K562 (cell line): ENCODE measurements around the gene VIPR1. TPM values are rescaled to one million over a fixed set of nuclear protein-coding genes. Genes with fewer than 3 reads are reported as not detected.
A peak's percentile ranks its signal among the peaks of the same experiment; 100 is the strongest.

Experiments
- ATAC-seq: fragments of 200-7000 bp; cut with Tn5 transposase; 3 replicates; pipeline ENCODE4 v1.9.1; 2020; ENCODE audit warnings: moderate library complexity
- BruUV-seq: library from RNA; stranded (reverse); fragments of 400-500 nt; replicated peaks from 2 replicates; lab custom pipeline; 2021; lab: Mats Ljungman, UMichigan
- CTCF ChIA-PET: fragments of 300-600 bp; formaldehyde crosslinking; extraction: SDS; loops from one replicate; lab custom pipeline; 2021; ENCODE audit warnings: low intra/inter-chr PET ratio; lab: Yijun Ruan, JAX
- POLR2A ChIA-PET: fragments of 300-600, 350-650 bp; sonication (Branson Sonifier 250); formaldehyde crosslinking; extraction: SDS; loops from one replicate; lab custom pipeline; 2021; ENCODE audit warnings: antibody characterized with exemption, inconsistent platforms; lab: Yijun Ruan, JAX
- DNase-seq, 4 experiments: peaks; one replicate each; pipeline versions ENCODE4 v3.0.0 to v3.0.0-alpha.2; 2011 to 2018; ENCODE audit warnings: low spot score in 3 of 4, mixed read lengths in 3 of 4; ENCODE audit errors: extremely low read depth in 1 of 4
- FAIRE-seq: peaks from 2 replicates; lab custom pipeline; 2011; peaks lifted over from hg19 to GRCh38; lab: Jason Lieb, UNC
- H2AFZ ChIP-seq: 2 replicates; pipeline ENCODE4 v1.6.0; 2011; ENCODE audit warnings: low read depth, low read length, control low read depth, inconsistent platforms
- H3K27ac ChIP-seq: fragments of 200-600 bp; 3 replicates; pipeline ENCODE4 v1.8.0; 2011; ENCODE audit warnings: low read depth, mild to moderate bottlenecking, control low read depth, inconsistent platforms, low read length, moderate library complexity, mixed read lengths; ENCODE audit errors: extremely low read depth
- H3K27me3 ChIP-seq, 2 experiments: fragments of 300-600 bp in 1 of 2; 2 replicates in 1 of 2; 3 replicates in 1 of 2; pipeline versions ENCODE4 v1.6.0 to v1.8.0; 2011; ENCODE audit warnings: inconsistent platforms in 2 of 2, low read length in 2 of 2, mild to moderate bottlenecking in 1 of 2, mixed read lengths in 1 of 2, moderate library complexity in 1 of 2; ENCODE audit not compliant: control insufficient read depth in 2 of 2, insufficient read depth in 2 of 2
- H3K36me3 ChIP-seq: fragments of 300-600 bp; 3 replicates; pipeline ENCODE4 v1.8.0; 2011; ENCODE audit warnings: mild to moderate bottlenecking, low read length, inconsistent platforms; ENCODE audit not compliant: control insufficient read depth, insufficient read depth
- H3K4me1 ChIP-seq, 2 experiments: fragments of 200-600 bp in 1 of 2; replicated peaks in 1 of 2; 2 replicates in 1 of 2; 3 replicates in 1 of 2; pipeline versions ENCODE4 v1.5.1 to v1.8.0; 2011; ENCODE audit warnings: inconsistent platforms in 2 of 2, low read length in 2 of 2, mild to moderate bottlenecking in 1 of 2, mixed read lengths in 1 of 2, moderate library complexity in 1 of 2; ENCODE audit not compliant: control insufficient read depth in 2 of 2, insufficient read depth in 2 of 2
- H3K4me2 ChIP-seq: 2 replicates; pipeline ENCODE4 v1.6.1; 2011; ENCODE audit warnings: low read length, control low read depth, inconsistent platforms, mixed read lengths; ENCODE audit not compliant: insufficient read depth
- H3K4me3 ChIP-seq: fragments of 200-600 bp; sonication (generic), shearing (Covaris generic); 2 replicates; pipeline ENCODE4 v1.5.1; 2016; ENCODE audit warnings: control low read depth, inconsistent platforms
- H3K79me2 ChIP-seq: fragments of 200-600 bp; 3 replicates; pipeline ENCODE4 v1.8.0; 2011; ENCODE audit warnings: low read length, inconsistent platforms; ENCODE audit not compliant: control insufficient read depth, insufficient read depth
- H3K9ac ChIP-seq, 2 experiments: 2 replicates each; pipeline versions ENCODE4 v1.6.0 to v1.6.1; 2011; ENCODE audit warnings: low read depth in 2 of 2, low read length in 2 of 2, control low read depth in 1 of 2, inconsistent platforms in 1 of 2, mild to moderate bottlenecking in 1 of 2, mixed read lengths in 1 of 2; ENCODE audit not compliant: insufficient read depth in 1 of 2
- H3K9me1 ChIP-seq: one replicate; pipeline ENCODE4 v1.6.0; 2011; ENCODE audit warnings: inconsistent platforms, mild to moderate bottlenecking, low read length, moderate library complexity; ENCODE audit not compliant: control insufficient read depth, insufficient read depth
- H3K9me3 ChIP-seq: replicated peaks from 2 replicates; pipeline ENCODE4 v1.5.1; 2011; ENCODE audit warnings: low read depth, low read length, inconsistent platforms; ENCODE audit not compliant: control insufficient read depth, insufficient read depth
- H4K20me1 ChIP-seq: replicated peaks from 2 replicates; pipeline ENCODE4 v1.6.1; 2011; ENCODE audit warnings: low read length, inconsistent platforms, mixed read lengths; ENCODE audit not compliant: control insufficient read depth, insufficient read depth
- CTBP1 ChIP-seq: fragments of 450-650 bp; IDR thresholded peaks from 2 replicates; pipeline ENCODE4 v1.6.1; 2016; ENCODE audit warnings: borderline replicate concordance
- ESRRA ChIP-seq: fragments of 450-650 bp; IDR thresholded peaks from 2 replicates; pipeline ENCODE4 v1.6.1; 2014; ENCODE audit warnings: low read depth, mild to moderate bottlenecking, moderate library complexity, borderline replicate concordance
- L3MBTL2 ChIP-seq: fragments of 450-650 bp; IDR thresholded peaks from 2 replicates; pipeline ENCODE4 v1.6.1; 2016; ENCODE audit warnings: mild to moderate bottlenecking, moderate library complexity
- MAZ ChIP-seq, 2 experiments: fragments of 450-650 bp in 1 of 2; sonication (generic) in 1 of 2; formaldehyde crosslinking; IDR thresholded peaks in 1 of 2; conservative IDR thresholded peaks in 1 of 2; 2 replicates each; pipeline versions ENCODE4 v1.4.0 to v1.5.0; 2020; ENCODE audit warnings: mild to moderate bottlenecking in 1 of 2, missing genetic modification reagents in 1 of 2
- PCBP1 ChIP-seq: fragments of 200-400 bp; formaldehyde crosslinking; IDR thresholded peaks from 2 replicates; pipeline ENCODE4 v1.6.1; 2018; ENCODE audit warnings: mild to moderate bottlenecking, low read depth, low read length; ENCODE audit not compliant: poor library complexity, severe bottlenecking
- PKNOX1 ChIP-seq: fragments of 450-650 bp; IDR thresholded peaks from 2 replicates; pipeline ENCODE4 v1.6.1; 2016
- ZNF766 ChIP-seq: fragments of 200-800 bp; sonication (Bioruptor generic); conservative IDR thresholded peaks from 2 replicates; pipeline ENCODE4 v1.6.1; 2016; ENCODE audit warnings: missing genetic modification characterization, missing compliant biosample characterization
- WGBS: fragments of 100-300 bp; shearing (Covaris generic); methylation state at CpG from one replicate; pipeline ENCODE4 v1.1.6; 2016; ENCODE audit warnings: low coverage, mixed read lengths; ENCODE audit not compliant: insufficient coverage; ENCODE audit errors: missing lambda C conversion rate; 5-methylcytosine and 5-hydroxymethylcytosine counted together
- in situ Hi-C: fragments of 300-500 bp; cut with MboI; formaldehyde crosslinking; loops from 4 replicates; pipeline ENCODE4 v1.15.0; 2018; ENCODE audit warnings: inconsistent platforms, mixed read lengths
- intact Hi-C: fragments of 100-400 bp; cut with micrococcal nuclease; formaldehyde crosslinking; loops from 2 replicates; pipeline ENCODE4 v1.14.2; 2022
- polyA plus RNA-seq, 8 experiments: library from polyadenylated mRNA; depleted of rRNA in 4 of 8; stranded (reverse) in 5 of 8; unstranded in 3 of 8; fragments of >200 nt; fragmentation: Nextera tagmentation in 2 of 8; fragmentation: Illumina TruSeq in 1 of 8; extraction: Ambion mirVana in 2 of 8; extraction: Trizol in 1 of 8; gene quantifications; 2 replicates each; pipeline versions ENCODE4 v1.2.1 to v1.2.3, GENCODE V29; 2011 to 2014; ENCODE audit warnings: inconsistent platforms in 1 of 8, missing spikeins in 1 of 8
- total RNA-seq, 7 experiments: library from RNA; depleted of rRNA in 6 of 7; stranded (reverse); fragments of >200 nt in 6 of 7; fragmentation: Illumina TruSeq in 2 of 7; extraction: Trizol in 2 of 7; gene quantifications; 2 replicates each; pipeline versions ENCODE4 v1.2.1 to v1.2.3, GENCODE V29; 2011 to 2021; ENCODE audit warnings: low replicate concordance in 1 of 7
- TF ChIP-seq, protein P1 (sequence below): fragments of 450-650 bp; formaldehyde crosslinking; IDR thresholded peaks from 2 replicates; pipeline ENCODE4 v1.4.0; 2020; ENCODE audit warnings: mild to moderate bottlenecking, moderate library complexity
- TF ChIP-seq, protein P2 (sequence below): IDR thresholded peaks from 2 replicates; pipeline ENCODE4 v1.6.1; 2011; ENCODE audit warnings: borderline replicate concordance, low read depth, mild to moderate bottlenecking, moderate library complexity, low read length; ENCODE audit not compliant: insufficient read depth, poor library complexity, severe bottlenecking

VIPR1 gene
- total and polyA plus RNA-seq, 9 of the 15 experiments (the other 6 are each of a cell fraction or from before 2014, with no cell fraction given) = 0.04 to 0.38 (median 0.12) TPM; not detected in 3

- no peaks in the 10 kb centered on the region for H3K36me3 ChIP-seq
- ATAC-seq (peak; percentile 87), DNase-seq (peak; percentile 81 to 88 (median 84)), FAIRE-seq (peak; percentile 94)
- in situ Hi-C loops = loop anchor here (5.0 kb wide), 1 partner anchor 289 kb away; no protein-coding TSS in a partner anchor
- no TSS peak for BruUV-seq
- CTCF ChIA-PET = interaction anchor here (1.5 to 1.6 kb wide), 2 partner anchors 34 to 306 kb away, joined by 6 to 18 read pairs; partner anchors contain the start of gene VIPR1
- intact Hi-C loops = loop anchor here (1.0 kb wide), 2 partner anchors 35 to 289 kb away; no protein-coding TSS in a partner anchor
- H3K9me1 ChIP-seq = no peaks in the 10 kb centered on the region
- 19% methylated on average over 23 of the region's 35 CpGs for WGBS
- peaks cover 0 to 6% of the 10 kb centered on the region in 2 experiments; a peak in 2 of 5 replicates for H3K4me1 ChIP-seq
- H3K9me3 ChIP-seq = no peaks in the 10 kb centered on the region
- POLR2A ChIA-PET = interaction anchor here (1.0 kb wide), 1 partner anchor 107 kb away, joined by 3 read pairs; no protein-coding TSS in a partner anchor
- peak overlapping the region; percentile 61; the same call in 1 of the 2 replicates for H2AFZ ChIP-seq
- H3K4me2 ChIP-seq = no peak overlapping the region; the same call in 1 of the 2 replicates
- no peaks in the 10 kb centered on the region for H3K79me2 ChIP-seq
- no peak overlapping the region for H3K27ac ChIP-seq
- no peak overlapping the region for H3K9ac ChIP-seq
- H3K27me3 ChIP-seq = peaks cover 9 to 23% of the 10 kb centered on the region in 2 experiments
- H3K4me3 ChIP-seq = no peak overlapping the region; the same call in 1 of the 2 replicates
- peaks cover 21% of the 10 kb centered on the region for H4K20me1 ChIP-seq
- TF ChIP-seq PCBP1 = peak; percentile 59
- TF ChIP-seq CTBP1 = peak; percentile 32; the same call in 1 of the 2 replicates
- TF ChIP-seq, protein P1, sequence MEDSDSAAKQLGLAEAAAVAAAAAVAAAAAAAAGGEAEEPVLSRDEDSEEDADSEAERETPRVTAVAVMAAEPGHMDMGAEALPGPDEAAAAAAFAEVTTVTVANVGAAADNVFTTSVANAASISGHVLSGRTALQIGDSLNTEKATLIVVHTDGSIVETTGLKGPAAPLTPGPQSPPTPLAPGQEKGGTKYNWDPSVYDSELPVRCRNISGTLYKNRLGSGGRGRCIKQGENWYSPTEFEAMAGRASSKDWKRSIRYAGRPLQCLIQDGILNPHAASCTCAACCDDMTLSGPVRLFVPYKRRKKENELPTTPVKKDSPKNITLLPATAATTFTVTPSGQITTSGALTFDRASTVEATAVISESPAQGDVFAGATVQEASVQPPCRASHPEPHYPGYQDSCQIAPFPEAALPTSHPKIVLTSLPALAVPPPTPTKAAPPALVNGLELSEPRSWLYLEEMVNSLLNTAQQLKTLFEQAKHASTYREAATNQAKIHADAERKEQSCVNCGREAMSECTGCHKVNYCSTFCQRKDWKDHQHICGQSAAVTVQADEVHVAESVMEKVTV = 0 out of 2 replicates have a peak, but pooled peaks have one; percentile 27
- peak; percentile 95 for TF ChIP-seq PKNOX1
- TF ChIP-seq MAZ (CRISPR knock-in tag; conservative IDR thresholded peaks at IDR 0.05 in 1 of 2, IDR thresholded peaks at IDR 0.05 in 1 of 2) = peak in 1 of 2 experiments; percentile 46; a peak in 2 of 4 replicates
- no peak for TF ChIP-seq ZNF766 (CRISPR knock-in tag)
- 0 out of 2 replicates have a peak, but pooled peaks have one; percentile 19 for TF ChIP-seq L3MBTL2
- TF ChIP-seq, protein P2, sequence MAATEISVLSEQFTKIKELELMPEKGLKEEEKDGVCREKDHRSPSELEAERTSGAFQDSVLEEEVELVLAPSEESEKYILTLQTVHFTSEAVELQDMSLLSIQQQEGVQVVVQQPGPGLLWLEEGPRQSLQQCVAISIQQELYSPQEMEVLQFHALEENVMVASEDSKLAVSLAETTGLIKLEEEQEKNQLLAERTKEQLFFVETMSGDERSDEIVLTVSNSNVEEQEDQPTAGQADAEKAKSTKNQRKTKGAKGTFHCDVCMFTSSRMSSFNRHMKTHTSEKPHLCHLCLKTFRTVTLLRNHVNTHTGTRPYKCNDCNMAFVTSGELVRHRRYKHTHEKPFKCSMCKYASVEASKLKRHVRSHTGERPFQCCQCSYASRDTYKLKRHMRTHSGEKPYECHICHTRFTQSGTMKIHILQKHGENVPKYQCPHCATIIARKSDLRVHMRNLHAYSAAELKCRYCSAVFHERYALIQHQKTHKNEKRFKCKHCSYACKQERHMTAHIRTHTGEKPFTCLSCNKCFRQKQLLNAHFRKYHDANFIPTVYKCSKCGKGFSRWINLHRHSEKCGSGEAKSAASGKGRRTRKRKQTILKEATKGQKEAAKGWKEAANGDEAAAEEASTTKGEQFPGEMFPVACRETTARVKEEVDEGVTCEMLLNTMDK = peak; percentile 80
- peak; percentile 65; the same call in 1 of the 2 replicates for TF ChIP-seq ESRRA
These were observed 33.7 kb downstream of the VIPR1 start for GRCh38 chr3:42535981-42536784.
